OCI-LY1 (cell line): ENCODE results near the gene PPP1R1C.

Experiments used
- CTCF ChIP-seq: fragments of 200-600 bp; sonication (generic), shearing (Covaris generic); IDR thresholded peaks from 2 replicates; pipeline ENCODE4 v1.5.1; 2017; ENCODE audit warnings: mild to moderate bottlenecking, antibody characterized with exemption, low read length, moderate library complexity, mixed read lengths
- EZH2 ChIP-seq: fragments of 200-600 bp; sonication (generic), shearing (Covaris generic); IDR thresholded peaks from 2 replicates; pipeline ENCODE4 v1.8.0; 2017; ENCODE audit warnings: borderline replicate concordance, mixed run types, mild to moderate bottlenecking, antibody characterized with exemption, low read length, moderate library complexity, mixed read lengths

GRCh38 chr2:182081602-182082260 is 96.1 kb downstream of the PPP1R1C start:
- TF ChIP-seq CTCF (no peak), EZH2 (no peak)
